ENCODE data around the gene XIRP1.
A peak's percentile ranks its signal among the peaks of the same experiment; 100 is the strongest.

Gene XIRP1

GRCh38 chr3:39143051-39143885 lies 49.1 kb downstream of the XIRP1 start:
- no peak for DNase-seq

GRCh38 chr3:39142067-39142466 lies 50.3 kb downstream of the XIRP1 start:
- no peak for DNase-seq

GRCh38 chr3:39141171-39141995 lies 51.0 kb downstream of the XIRP1 start:
- no peak for DNase-seq

GRCh38 chr3:39140341-39140971 lies 51.9 kb downstream of the XIRP1 start:
- DNase-seq = no peak

GRCh38 chr3:39139442-39139841 lies 53.0 kb downstream of the XIRP1 start:
- DNase-seq = no peak

- DNase-seq = peak; percentile 27
Observed at GRCh38 chr3:39138804-39139415, 53.5 kb downstream of the XIRP1 start.

GRCh38 chr3:39137991-39138803 lies 54.2 kb downstream of the XIRP1 start:
- no peak for DNase-seq

GRCh38 chr3:39137435-39137936 lies 54.9 kb downstream of the XIRP1 start:
- no peak for DNase-seq

GRCh38 chr3:39136533-39137434 lies 55.6 kb downstream of the XIRP1 start:
- no peak for DNase-seq

- DNase-seq = no peak
Observed at GRCh38 chr3:39135170-39135805, 57.1 kb downstream of the XIRP1 start.

- no peak for DNase-seq
Observed at GRCh38 chr3:39134305-39134704, 58.1 kb downstream of the XIRP1 start.

GRCh38 chr3:39133822-39134221 lies 58.6 kb downstream of the XIRP1 start:
- DNase-seq = no peak
